NAMALWA (cell line): ENCODE measurements around the gene ZNF664.

Experiments
- DNase-seq: peaks from one replicate; pipeline ENCODE4 v3.0.0-alpha.2; 2015; ENCODE audit warnings: low spot score

ZNF664 gene

DNA sequence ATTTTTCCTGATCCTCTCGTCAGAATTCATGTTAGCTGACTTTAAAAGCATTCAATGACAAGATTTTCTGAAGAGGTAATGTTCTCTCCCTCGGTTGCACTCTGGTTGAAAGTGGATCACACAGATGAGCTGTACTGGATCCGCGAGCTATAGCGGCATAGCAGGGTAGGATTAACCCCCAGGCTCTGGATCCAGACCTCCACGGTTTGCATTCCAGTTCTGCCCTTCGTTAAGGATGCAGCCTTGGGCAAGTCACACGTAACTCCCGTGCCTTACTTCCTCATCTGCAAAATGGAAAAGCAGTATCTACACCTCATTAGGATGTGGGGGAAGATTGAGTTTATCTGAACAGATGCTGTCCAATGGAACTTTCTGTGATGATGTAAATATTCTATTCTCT lies 14.1 kb upstream of the ZNF664 start:
- no peak for DNase-seq

DNA sequence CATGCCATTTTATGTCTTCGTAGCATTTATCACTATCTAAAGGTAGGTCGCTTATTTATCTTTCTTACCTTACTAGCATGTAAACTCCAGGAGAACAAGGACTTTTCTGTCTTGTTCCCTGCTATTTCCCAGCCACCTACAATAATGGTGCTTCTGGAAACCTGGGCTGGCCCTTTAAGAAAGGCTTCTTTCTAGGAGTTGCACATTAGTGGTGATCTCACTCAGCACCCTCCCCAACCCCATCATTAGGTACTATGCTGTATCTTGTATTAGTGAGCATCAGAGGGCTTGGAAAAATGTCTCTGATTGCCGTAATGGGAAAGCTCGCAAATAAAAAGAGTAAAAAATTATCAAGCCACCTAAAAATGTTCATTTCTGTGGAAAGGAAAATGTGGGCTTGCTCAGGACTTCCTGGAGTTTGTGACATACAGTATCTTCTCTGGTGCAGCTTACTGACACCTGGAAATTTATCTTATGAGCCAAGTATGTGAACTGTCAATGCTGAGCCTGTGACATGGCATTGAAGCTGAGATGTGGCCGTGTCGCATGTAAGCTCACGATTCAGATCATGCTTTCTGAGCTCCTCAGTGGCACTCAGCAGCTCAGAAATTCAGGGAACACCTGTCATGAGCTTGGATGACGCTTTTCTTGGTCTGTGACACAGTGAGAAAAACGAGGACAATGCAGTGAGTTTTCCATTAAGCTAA lies 12.8 kb upstream of the ZNF664 start:
- DNase-seq: no peak

DNA sequence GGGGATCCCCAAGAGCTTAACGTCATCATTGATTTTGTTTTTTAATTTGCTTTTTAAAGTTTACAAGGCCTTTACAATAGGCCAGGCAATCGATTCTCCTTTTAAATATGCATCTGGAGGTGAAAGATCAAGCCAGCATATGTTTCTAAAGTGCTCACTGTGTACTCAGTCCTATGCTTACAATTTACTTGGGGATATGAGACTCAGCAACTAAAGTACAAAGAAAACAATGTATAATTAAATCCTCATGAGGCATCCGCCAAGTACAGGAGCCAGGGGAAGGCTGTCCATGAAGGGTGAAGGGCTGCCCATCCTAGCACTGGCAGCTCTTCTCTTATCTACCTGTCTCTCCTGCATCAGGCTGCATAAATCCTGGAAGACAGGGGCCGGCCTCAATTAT lies 12.2 kb upstream of the ZNF664 start:
- no peak for DNase-seq

DNA sequence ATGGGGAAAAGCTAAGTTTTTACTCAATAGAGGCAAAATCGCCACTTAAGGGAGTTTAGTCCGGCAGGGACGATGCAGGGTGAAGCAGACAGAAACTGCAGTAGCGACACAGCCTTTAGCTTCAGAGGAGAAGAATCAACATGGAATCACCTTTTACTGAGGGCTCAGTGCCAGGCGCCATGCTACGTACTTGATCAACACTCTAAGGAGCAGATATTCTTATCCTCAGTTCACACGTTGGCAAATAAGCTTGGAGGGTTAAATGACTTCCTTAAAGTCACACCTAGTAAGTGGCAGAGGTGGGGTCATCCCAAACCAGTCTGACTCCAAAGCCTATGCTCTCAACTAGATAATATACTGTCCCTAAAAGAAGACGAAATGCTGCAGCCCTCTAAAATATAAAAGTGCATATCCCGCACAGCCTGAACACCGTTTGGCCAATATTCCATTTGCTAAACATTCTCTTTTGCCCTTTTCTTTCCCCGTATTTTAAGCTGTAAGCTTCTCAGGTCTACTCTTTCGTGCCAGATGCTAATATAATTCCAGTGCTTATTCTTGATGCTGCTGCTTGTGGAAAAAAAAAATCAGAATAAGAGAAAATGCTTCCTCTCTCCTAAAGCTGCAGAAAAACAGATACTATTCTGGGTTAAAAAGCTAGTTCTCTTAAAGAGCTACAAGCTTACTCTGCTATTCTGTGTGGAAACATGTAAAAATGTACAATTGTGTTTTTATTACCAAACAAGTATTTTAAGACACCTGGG lies 11.2 kb upstream of the ZNF664 start:
- DNase-seq: no peak

DNA sequence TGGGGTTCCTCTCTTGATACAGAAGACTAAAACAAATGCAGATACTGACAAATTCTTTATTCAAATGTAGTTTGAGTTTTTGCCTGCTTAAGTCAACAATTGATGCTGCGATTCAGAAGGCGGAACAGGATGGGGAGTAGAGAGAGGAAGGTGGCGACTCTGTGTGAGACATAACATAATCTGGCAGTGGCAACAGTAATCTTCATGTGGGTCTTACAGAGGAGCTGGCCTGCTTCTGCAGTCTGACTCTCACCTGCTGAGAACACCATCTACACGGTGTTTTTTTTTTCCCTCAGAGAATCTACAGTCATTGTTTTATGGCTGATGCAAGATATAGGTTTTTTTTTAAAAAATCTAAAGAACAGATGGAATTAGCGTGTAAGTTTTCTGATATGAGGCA lies 10.5 kb upstream of the ZNF664 start:
- no peak for DNase-seq

DNA sequence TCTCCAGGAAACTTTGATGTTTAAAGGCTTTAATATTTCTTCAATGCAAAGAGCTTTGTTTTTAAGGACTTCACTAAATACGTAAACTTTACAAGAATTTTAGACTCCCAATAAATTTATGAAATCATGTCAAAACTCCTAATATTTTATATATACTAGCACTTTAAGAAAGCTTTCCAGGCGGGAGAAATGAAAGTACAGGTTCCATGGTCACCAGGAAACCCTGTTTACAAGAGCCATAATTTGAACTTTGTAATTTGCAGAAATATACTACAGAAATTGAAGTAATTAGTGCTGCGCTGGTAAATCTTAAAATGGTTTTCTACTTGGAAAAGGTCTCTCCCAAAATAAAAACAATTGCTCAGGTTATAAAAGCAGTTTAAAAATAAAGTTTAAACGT lies 9.2 kb upstream of the ZNF664 start:
- no peak for DNase-seq

DNA sequence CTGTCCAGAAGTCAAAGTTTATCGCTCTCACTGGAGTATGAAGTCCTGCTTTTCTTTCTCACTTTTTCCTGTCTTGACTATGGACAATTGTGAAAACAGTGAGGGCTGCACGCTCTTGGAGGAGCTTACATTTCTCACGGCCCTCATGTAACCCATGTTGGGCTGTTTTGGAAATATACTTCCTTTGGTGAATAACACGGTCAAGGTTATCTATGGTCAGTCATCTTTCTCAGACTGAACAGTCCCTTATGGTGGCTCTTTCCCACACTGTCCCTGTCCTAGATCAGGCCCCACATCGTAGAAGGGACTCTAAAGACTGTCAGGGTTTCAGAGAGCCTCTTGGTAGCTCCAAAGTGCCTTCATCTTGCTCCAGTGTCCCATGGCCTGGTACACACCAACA lies 7.6 kb upstream of the ZNF664 start:
- DNase-seq: no peak

DNA sequence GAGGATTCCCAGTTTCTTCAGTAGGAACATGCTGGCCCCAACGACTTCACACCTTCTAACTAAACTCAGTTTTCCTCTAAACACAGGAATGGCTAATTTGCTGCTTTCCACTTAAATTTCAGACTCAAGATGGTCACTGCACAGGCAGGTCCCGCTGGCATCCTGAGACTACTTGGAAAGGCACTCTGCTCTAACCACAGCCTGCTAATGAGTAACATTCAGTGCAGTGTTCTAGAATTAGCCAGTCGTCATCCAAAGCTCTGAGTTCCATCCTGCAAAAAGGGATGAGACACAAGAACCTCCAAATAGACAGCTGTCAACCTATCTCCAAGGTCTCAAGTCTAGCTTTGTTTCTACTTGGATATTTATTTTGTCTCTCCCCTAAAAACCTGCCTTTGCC lies 6.4 kb upstream of the ZNF664 start:
- no peak for DNase-seq

DNA sequence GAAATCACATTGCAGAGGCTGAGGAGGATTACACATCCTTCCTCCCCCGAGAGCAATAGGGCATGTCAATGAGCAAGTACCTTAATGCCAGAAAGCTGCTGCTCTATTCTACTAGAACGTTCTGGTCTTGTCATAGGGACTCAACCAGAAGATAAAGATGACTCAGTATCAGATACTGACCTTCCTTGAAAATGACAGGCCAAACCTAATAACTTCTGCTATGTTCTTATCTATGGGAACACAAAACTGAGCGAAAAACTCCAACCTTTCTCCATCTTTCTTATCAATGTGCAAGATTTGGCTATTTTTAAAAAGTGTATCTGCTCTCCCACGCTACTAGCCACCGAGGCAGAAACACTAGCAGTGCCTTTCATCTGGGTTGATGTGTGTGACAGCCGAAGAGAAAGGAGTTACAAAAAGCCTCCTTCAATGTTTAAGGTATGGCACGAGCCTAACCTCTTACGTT lies 5.9 kb upstream of the ZNF664 start:
- DNase-seq: no peak

DNA sequence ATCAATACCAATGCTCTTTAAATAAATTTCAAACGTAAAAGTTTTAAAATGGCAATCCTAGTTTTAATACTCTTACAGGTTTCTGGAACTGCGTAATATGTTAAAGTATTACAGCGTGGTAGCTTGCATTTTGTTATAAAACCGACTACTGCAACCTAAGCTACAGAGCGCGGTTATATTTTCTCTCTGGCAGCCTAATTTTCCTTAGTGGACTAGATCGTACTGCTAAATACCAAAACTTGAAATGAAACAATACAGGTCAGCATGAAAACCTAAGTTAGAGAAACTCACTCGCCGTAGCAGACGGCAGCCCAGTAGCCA lies 1.6 kb upstream of the ZNF664 start:
- no peak for DNase-seq

DNA sequence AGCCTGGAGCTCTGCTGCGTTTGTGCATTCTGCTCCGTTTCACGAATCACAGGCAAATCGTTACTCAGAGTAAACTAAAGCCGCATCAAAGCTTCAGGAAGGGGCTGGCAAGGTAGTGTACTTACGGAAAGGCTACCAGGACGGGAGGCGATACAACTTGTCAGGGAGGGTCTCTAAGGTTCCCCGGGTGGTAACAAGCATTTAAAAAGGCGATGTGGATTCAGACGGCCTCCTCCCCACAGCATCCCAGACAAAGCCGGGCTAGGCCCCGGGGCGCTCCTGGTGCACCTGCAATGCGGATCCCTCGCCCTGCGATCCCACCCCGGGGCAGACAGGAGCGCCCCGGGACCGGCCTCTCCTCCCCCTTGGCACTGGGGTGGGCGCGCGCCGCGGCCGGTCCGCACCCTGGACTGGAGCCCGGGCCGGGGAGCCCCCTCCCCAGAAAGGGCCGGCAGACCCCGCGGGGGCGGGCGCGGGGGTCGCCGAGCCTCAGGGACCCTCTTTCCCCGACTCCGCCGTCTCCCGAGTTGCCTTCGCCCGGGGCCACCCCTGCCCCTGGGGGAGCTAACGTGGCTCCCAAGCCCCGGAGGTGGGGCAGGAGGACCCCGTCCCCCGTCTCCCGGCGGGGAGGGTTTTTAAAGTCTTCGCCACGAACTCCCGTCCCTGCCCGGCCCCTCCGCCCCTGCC lies 1.1 kb upstream of the ZNF664 start:
- peak; percentile 55 for DNase-seq

DNA sequence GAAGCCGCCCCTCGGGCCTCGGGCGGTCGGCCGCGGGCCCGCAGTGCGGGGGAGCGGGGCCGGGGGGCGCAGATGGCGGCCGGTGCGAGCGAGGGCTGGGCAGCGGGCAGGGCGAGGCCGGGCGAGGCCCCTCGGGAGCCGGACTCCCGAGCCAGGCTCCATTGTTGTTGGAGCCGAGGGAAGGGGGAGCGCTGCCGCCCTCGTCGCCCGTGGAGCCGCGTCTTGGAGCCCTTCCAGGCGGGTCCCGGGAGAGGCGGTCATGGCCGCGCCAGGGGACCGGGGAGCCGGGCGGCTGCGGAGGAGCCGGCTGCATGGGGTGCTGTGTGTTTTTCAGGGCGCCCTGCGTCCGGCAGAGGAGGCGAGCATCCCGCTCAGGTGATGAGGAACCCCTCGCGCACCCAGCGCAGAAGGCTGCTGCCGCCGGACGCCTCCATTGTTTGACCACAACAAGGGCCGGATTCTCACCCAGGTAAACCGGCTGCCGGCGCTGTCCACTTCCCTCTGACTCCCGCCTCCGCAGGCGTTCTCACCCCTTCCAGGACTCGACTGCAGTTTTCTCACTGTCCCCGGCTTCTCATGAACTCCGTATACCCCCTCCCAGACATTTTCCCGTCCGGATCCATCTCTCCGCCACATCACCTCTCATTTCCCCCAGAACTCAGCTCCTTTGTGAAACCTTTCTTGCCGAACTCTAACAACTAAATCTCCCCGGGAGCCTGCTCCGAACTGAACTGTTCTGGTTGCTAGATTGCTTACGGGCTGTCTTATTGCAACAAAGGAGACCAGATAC lies 732 bp downstream of the ZNF664 start:
- DNase-seq: peak; percentile 13

DNA sequence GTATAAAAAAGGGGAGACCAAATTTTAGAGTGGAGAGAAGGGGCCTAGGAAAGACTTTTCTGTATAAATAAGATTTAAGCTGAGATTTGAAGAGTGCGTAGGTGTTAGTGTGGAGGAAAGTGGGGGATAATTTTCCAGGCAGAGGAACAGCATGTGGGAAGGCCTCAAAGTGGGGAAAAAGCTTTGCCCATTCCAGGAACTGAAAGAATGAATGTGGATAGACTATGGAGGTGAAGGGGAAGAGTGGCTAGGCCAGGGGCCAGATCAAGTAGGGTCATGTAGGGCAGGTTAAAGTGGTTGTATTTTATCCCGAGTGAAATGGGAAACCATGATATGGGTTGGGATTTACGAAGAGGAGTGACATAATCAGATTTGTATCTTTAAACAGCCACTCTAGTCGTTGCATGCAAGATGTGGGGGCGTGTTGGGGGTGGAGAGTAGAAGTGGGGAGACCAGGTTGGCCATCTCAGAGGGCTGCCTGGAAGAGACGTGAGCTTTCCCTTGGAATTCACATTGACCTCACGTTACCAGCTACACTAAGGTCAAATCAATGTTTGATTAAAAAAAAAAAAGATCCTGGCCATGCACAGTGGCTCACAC lies 3.3 kb downstream of the ZNF664 start:
- DNase-seq: no peak

DNA sequence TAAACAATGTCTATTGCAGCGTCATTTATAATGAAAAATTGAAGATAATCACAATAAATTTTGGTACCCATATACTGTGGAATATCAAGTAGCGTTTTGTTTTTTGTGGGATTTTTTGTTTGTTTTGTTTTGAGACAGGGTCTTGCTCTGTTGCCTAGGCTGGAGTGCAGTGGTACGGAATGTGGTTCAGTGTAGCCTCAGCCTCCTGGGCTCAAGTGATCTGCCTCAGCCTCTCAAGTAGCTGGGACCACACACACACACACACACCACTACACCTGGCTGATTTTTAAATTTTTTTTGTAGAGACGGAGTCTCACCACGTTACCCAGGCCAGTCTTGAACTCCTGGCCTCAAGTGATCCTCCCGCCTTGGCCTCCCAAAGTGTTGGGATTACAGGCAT lies 6.6 kb downstream of the ZNF664 start:
- no peak for DNase-seq

DNA sequence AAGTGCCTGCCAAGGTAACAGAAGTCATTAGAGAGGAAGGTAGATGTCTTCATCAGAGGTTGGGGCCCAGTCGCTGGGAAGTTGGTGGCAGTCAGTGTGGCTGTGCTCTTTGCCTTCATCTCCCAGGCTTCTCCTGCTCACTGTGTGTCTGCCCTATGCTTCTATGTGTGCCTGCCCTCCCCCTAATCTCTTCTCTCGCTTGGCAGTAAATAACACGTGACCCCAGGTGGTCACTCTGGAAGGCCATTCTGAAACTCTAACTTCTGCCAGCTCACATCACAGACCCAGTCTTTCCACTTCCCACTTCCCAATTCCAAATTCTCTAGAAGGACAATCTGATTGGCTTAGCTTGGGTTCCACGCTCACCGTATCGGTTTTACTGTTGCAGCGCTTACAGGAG lies 9.3 kb downstream of the ZNF664 start:
- no peak for DNase-seq

DNA sequence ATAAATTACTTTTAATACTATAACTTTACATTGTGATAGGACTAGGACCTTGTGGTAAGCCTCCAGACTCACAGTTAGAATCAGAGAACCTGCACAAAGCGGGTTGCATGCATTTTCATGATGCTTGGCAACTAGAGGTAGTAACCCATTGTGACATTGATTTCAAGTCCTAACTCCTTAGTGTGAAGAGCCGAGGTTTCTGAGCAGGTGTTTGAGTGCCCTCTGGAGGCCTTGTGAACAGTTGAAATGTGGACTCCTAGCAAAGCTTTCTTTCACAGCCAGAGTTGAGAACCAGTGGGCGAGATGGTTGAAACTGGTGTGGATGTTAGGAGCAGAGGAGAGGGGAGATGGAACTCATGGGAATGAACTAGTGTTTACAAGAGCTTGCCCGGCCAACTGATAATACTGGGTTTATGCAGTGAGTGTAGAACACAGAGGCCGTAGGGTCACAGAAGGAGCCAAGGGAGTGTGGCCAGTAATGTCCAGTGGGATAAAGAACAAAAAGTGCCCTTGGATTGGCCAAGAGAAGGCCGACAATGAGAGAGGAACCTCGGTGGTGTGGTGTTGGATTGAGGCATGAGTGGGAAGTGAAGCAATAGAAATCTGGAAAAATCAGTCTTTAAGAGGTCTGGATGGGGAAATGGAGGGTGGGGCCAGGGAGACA lies 10.9 kb downstream of the ZNF664 start:
- peak; percentile 74 for DNase-seq

DNA sequence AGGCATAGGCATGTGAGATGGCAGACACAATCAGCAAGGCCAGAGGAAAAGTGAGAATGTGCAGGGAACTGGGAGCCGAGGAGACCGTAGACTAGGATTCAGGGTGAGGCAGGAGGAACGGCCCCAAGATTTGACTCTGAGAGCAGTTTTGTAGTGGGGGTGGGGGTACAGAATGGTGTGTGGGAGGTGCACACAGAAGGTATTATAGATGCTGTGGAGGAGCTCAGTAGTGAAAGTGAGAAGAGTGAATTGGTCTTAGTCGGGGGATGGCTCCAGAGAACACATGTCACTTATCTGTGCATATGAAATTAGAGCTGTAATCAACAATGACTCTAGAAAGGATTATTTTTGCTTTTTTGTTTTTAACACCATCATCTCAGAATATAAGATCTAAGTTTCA lies 11.9 kb downstream of the ZNF664 start:
- no peak for DNase-seq

DNA sequence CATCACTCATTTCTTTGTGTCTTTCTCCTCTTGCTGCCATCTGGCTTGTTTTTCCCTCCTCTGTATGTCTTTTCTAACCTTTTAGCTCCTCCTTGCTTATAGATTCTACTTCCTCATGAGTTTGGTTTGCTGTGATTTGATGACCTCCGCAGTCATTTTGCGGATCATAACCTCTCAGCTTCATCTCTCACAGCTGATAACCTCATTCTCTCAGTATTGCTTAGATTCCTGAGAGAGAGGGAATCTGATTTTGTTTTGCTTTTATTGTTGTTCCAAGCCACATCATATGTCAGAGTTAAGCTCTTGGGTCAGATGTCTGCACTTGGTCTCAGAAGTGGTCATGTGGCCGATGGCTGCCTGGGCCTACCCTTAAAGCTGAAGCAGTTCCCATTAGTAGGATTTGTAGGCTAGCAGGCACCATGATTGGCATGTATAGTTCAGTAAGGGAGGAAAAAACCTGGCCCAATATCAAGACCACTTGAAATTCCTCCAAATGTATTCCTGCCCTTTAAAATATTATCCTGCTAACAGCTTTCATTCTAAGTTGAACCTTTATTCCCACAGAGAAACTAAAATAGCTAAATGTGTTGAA lies 13.5 kb downstream of the ZNF664 start:
- no peak for DNase-seq

DNA sequence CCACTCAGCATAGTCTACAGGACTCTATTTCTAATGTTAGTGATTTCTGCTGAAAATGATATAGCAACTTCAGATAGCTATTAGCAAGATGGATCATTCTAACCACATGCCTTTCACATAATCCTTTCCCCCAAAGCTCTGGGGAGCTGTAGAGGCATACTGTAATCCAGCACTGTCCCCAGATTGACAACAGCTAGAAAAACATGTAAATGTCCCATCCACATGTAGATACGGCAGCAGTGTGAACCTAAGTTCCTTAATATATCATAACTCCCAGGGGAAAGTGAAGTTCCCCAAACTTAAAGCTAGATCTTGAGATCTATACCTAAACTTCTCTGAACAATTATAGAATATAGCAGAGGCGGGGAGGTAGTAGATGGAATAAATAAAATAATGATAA lies 14.0 kb downstream of the ZNF664 start:
- DNase-seq: no peak

DNA sequence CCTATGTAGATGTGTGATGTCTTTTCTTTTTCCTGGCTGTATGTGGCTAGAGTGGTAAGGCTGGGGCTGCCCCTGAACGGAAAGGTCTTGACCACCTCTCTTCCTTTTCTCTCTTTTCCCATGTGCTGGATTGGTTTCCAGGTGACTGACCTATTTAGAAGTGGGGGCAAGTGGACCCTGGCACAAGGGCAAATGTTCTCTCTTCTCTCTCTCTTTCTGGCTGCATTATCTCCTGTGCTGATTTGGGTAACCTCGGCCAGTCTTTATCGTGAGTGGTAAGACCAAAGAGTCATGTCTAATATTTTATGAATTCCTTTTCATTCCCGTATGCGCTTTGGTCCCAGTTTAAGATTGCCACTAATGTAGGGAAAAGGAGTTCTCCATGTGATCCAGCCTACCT lies 16.2 kb downstream of the ZNF664 start:
- DNase-seq: no peak

DNA sequence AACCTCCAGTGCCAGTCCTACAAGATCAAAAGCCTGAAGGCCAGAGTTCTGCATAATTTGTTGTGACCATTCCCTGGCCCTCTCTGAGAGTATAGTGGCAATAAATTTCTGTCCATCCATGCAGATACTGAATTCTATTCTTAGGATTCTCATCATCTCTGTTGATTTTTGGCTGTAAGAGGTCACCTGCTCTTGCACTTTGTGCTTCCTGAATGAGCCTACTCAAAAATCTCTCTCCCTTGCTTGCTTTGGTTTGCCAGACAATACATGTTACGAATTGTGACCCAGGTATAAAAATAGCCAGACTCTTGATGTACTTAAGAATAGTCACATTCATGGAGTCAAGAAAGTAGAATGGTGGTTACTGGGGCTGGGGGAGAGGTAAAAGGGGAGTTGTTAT lies 16.7 kb downstream of the ZNF664 start:
- no peak for DNase-seq
